Omental fat pad (tissue), 4 donors: ENCODE results near the gene RPGRIP1. TPM values are rescaled to one million over a fixed set of nuclear protein-coding genes. Genes with fewer than 3 reads are reported as not detected.

Experiments used
- ATAC-seq: fragments of 150-250 bp; one replicate; pipeline ENCODE4 v1.9.1; 2016; ENCODE audit warnings: mild to moderate bottlenecking, moderate library complexity; ENCODE audit not compliant: low FRiP score
- DNase-seq: peaks from one replicate; pipeline ENCODE4 v3.0.0-alpha.2; 2019; ENCODE audit warnings: low spot score
- CTCF ChIP-seq, 3 donors: fragments of 450-650 bp; IDR thresholded peaks; one replicate each; pipeline ENCODE4 v1.5.1; 2016 to 2017; ENCODE audit warnings: antibody characterized with exemption in 3 of 3, mild to moderate bottlenecking in 3 of 3, moderate library complexity in 2 of 3
- total RNA-seq, 4 donors: library from RNA; depleted of rRNA; stranded (reverse); fragments of >200 nt; gene quantifications; one replicate each; pipeline ENCODE4 v1.1.0, GENCODE V29; 2016

RPGRIP1 gene
- total RNA-seq, 4 donors from 2014 or later = 0.19 to 1.2 (median 0.53) TPM

- ATAC-seq = no peak
- no peak for TF ChIP-seq CTCF (IDR thresholded peaks at IDR 0.05)
- DNase-seq = no peak
Observed at GRCh38 chr14:21320913-21321312, 41.0 kb downstream of the RPGRIP1 start.

GRCh38 chr14:21322716-21323115, 42.8 kb downstream of the RPGRIP1 start:
- DNase-seq (no peak), ATAC-seq (no peak)
- no peak for TF ChIP-seq CTCF (IDR thresholded peaks at IDR 0.05)

- no peak for TF ChIP-seq CTCF (IDR thresholded peaks at IDR 0.05)
- ATAC-seq (no peak), DNase-seq (no peak)
Observed at GRCh38 chr14:21326972-21327371, 47.1 kb downstream of the RPGRIP1 start.

Other genes with a start within 250 kb of the RPGRIP1 start
- not detected for gene TPPP2, start 249.9 kb upstream of the RPGRIP1 start, total RNA-seq
- gene RNASE13, start 245.3 kb upstream of the RPGRIP1 start, total RNA-seq = not detected
- gene RNASE7, start 237.7 kb upstream of the RPGRIP1 start, total RNA-seq = not detected
- gene RNASE8, start 222.3 kb upstream of the RPGRIP1 start, total RNA-seq = not detected
- gene ARHGEF40, start 209.8 kb upstream of the RPGRIP1 start, total RNA-seq = 10 to 100 TPM; 30.0 to 91.3 (median 40.6) TPM
- gene ZNF219, start 181.4 kb upstream of the RPGRIP1 start, total RNA-seq = 10 to 100 TPM; 19.2 to 56.3 (median 38.1) TPM
- gene TMEM253, start 179.0 kb upstream of the RPGRIP1 start, total RNA-seq = 1 to 10 TPM in 1 of 4 donors, under 1 TPM in 1, not detected in 2; 0.75 to 2.4 TPM
- gene OR5AU1, start 124.0 kb upstream of the RPGRIP1 start, total RNA-seq = under 1 TPM in 1 of 4 donors, not detected in 3; 0.09 TPM
- 100 to 1,000 TPM; 361 to 619 (median 454) TPM for gene HNRNPC, start 10.6 kb upstream of the RPGRIP1 start, total RNA-seq
- gene SUPT16H, start 103.9 kb downstream of the RPGRIP1 start, total RNA-seq = 10 to 100 TPM; 54.0 to 86.5 (median 60.3) TPM
- gene CHD8, start 176.0 kb downstream of the RPGRIP1 start, total RNA-seq = 10 to 100 TPM; 40.6 to 65.6 (median 54.7) TPM
- gene RAB2B, start 196.9 kb downstream of the RPGRIP1 start, total RNA-seq = 10 to 100 TPM; 21.3 to 30.0 (median 25.6) TPM
- gene TOX4, start 197.1 kb downstream of the RPGRIP1 start, total RNA-seq = 10 to 100 TPM; 37.8 to 79.6 (median 56.8) TPM
- 10 to 100 TPM; 39.5 to 71.4 (median 47.4) TPM for gene METTL3, start 231.3 kb downstream of the RPGRIP1 start, total RNA-seq
- gene SALL2, start 246.3 kb downstream of the RPGRIP1 start, total RNA-seq = 1 to 10 TPM; 1.7 to 5.3 (median 3.9) TPM